Immature natural killer cell (primary cell): Measurements from ENCODE around the gene CCBE1. TPM values are rescaled to one million over a fixed set of nuclear protein-coding genes. Genes with fewer than 3 reads are reported as not detected.

ENCODE experiments used
- DNase-seq, 3 donors: peaks; one replicate each; pipeline ENCODE4 v3.0.0; 2022; ENCODE audit warnings: mixed read lengths in 1 of 3
- H3K27ac Mint-ChIP-seq, 6 donors: one replicate each; pipeline ENCODE4 v1.8.0; 2020; ENCODE audit warnings: mixed read lengths in 6 of 6, mild to moderate bottlenecking in 5 of 6, inconsistent platforms in 4 of 6, moderate library complexity in 3 of 6
- H3K27me3 Mint-ChIP-seq, 3 donors: one replicate each; pipeline ENCODE4 v1.8.0; 2020 to 2021; ENCODE audit warnings: low read depth in 3 of 3, mild to moderate bottlenecking in 3 of 3, mixed read lengths in 3 of 3, moderate library complexity in 3 of 3, inconsistent platforms in 1 of 3
- H3K36me3 Mint-ChIP-seq, 3 donors: one replicate each; pipeline ENCODE4 v1.8.0; 2020; ENCODE audit warnings: mixed read lengths in 3 of 3, inconsistent platforms in 2 of 3, mild to moderate bottlenecking in 2 of 3
- H3K4me1 Mint-ChIP-seq, 2 donors: one replicate each; pipeline ENCODE4 v1.8.0; 2020; ENCODE audit warnings: inconsistent platforms in 2 of 2, mild to moderate bottlenecking in 2 of 2, mixed read lengths in 2 of 2, moderate library complexity in 1 of 2
- H3K4me3 Mint-ChIP-seq, 5 donors: one replicate each; pipeline ENCODE4 v1.8.0; 2020; ENCODE audit warnings: mild to moderate bottlenecking in 5 of 5, mixed read lengths in 5 of 5, inconsistent platforms in 3 of 5, moderate library complexity in 3 of 5
- H3K9me3 Mint-ChIP-seq, 6 donors: one replicate each; pipeline ENCODE4 v1.8.0; 2020; ENCODE audit warnings: mild to moderate bottlenecking in 6 of 6, mixed read lengths in 6 of 6, inconsistent platforms in 4 of 6, moderate library complexity in 3 of 6
- polyA plus RNA-seq, 3 donors: library from polyadenylated mRNA; unstranded; fragments of 300-500 nt; fragmentation: Illumina TruSeq; gene quantifications; one replicate each; pipeline ENCODE4 v1.2.3, GENCODE V29; 2021

CCBE1 gene
- polyA plus RNA-seq, 3 donors from 2014 or later, result 0.03 to 0.25 TPM; not detected in 1

- Mint-ChIP-seq H3K4me3 (no peak overlapping the region), H3K27ac (no peak overlapping the region), H3K4me1 (no peaks in the 10 kb centered on the region), H3K36me3 (no peaks in the 10 kb centered on the region), H3K27me3 (peaks cover 3 to 5% (median 4%) of the 10 kb centered on the region in 3 donors), H3K9me3 (peaks cover 0 to 3% (median 0%) of the 10 kb centered on the region in 6 donors)
- no peak for DNase-seq
These were observed 9.3 kb upstream of the CCBE1 start for GRCh38 chr18:59706499-59706898.

GRCh38 chr18:59705145-59705544 lies 7.9 kb upstream of the CCBE1 start:
- Mint-ChIP-seq H3K9me3 (peaks cover 0 to 3% (median 0%) of the 10 kb centered on the region in 6 donors), H3K27me3 (peaks cover 4 to 5% (median 5%) of the 10 kb centered on the region in 3 donors), H3K27ac (no peak overlapping the region), H3K36me3 (no peaks in the 10 kb centered on the region), H3K4me1 (no peaks in the 10 kb centered on the region), H3K4me3 (no peak overlapping the region)
- DNase-seq, result no peak

GRCh38 chr18:59704146-59704545 lies 6.9 kb upstream of the CCBE1 start:
- Mint-ChIP-seq H3K4me1 (no peaks in the 10 kb centered on the region), H3K27ac (no peak overlapping the region), H3K9me3 (peaks cover 0 to 3% (median 0%) of the 10 kb centered on the region in 6 donors), H3K27me3 (peaks cover 2 to 9% (median 4%) of the 10 kb centered on the region in 3 donors), H3K36me3 (no peaks in the 10 kb centered on the region), H3K4me3 (no peak overlapping the region)
- DNase-seq, result no peak

GRCh38 chr18:59701272-59701671 lies 4.0 kb upstream of the CCBE1 start:
- Mint-ChIP-seq H3K36me3 (no peaks in the 10 kb centered on the region), H3K4me3 (no peak overlapping the region), H3K9me3 (peaks cover 0 to 6% (median under 1%) of the 10 kb centered on the region in 6 donors), H3K27ac (no peak overlapping the region), H3K4me1 (no peaks in the 10 kb centered on the region), H3K27me3 (peaks cover 4 to 15% (median 8%) of the 10 kb centered on the region in 3 donors)
- no peak for DNase-seq

- peaks cover 3 to 21% (median 8%) of the 10 kb centered on the region in 3 donors for H3K27me3 Mint-ChIP-seq
- peaks cover 0 to 5% (median 1%) of the 10 kb centered on the region in 6 donors for H3K9me3 Mint-ChIP-seq
- H3K36me3 Mint-ChIP-seq, result no peaks in the 10 kb centered on the region
- H3K4me3 Mint-ChIP-seq, result no peak overlapping the region
- no peaks in the 10 kb centered on the region for H3K4me1 Mint-ChIP-seq
- DNase-seq, result no peak
- no peak overlapping the region for H3K27ac Mint-ChIP-seq
These were observed 3.3 kb upstream of the CCBE1 start for GRCh38 chr18:59700535-59700967.

GRCh38 chr18:59699750-59700534 lies 2.7 kb upstream of the CCBE1 start:
- peaks cover 2 to 27% (median 12%) of the 10 kb centered on the region in 3 donors for H3K27me3 Mint-ChIP-seq

GRCh38 chr18:59699061-59699460 lies 1.8 kb upstream of the CCBE1 start:
- Mint-ChIP-seq H3K9me3 (peaks cover 0 to 9% (median 4%) of the 10 kb centered on the region in 6 donors), H3K36me3 (peaks cover 0 to 4% (median 0%) of the 10 kb centered on the region in 3 donors), H3K4me3 (no peak overlapping the region), H3K27ac (no peak overlapping the region), H3K4me1 (no peaks in the 10 kb centered on the region), H3K27me3 (peaks cover 7 to 34% (median 14%) of the 10 kb centered on the region in 3 donors)
- DNase-seq, result no peak

More at GRCh38 chr18:59699750-59700534, 2.7 kb upstream of the CCBE1 start:
- peaks cover 0 to 8% (median 2%) of the 10 kb centered on the region in 6 donors for H3K9me3 Mint-ChIP-seq
- DNase-seq, result no peak
- H3K4me1 Mint-ChIP-seq, result no peaks in the 10 kb centered on the region
- peaks cover 0 to 4% (median 0%) of the 10 kb centered on the region in 3 donors for H3K36me3 Mint-ChIP-seq
- no peak overlapping the region for H3K4me3 Mint-ChIP-seq
- H3K27ac Mint-ChIP-seq, result no peak overlapping the region

GRCh38 chr18:59696311-59697235 lies 650 bp downstream of the CCBE1 start:
- no peaks in the 10 kb centered on the region for H3K4me1 Mint-ChIP-seq
- peaks cover 0 to 9% (median 4%) of the 10 kb centered on the region in 6 donors for H3K9me3 Mint-ChIP-seq
- H3K4me3 Mint-ChIP-seq, result no peak overlapping the region
- H3K36me3 Mint-ChIP-seq, result peaks cover 0 to 4% (median 0%) of the 10 kb centered on the region in 3 donors
- no peak for DNase-seq
- H3K27ac Mint-ChIP-seq, result no peak overlapping the region
- H3K27me3 Mint-ChIP-seq, result peaks cover 7 to 34% (median 17%) of the 10 kb centered on the region in 3 donors

- H3K4me3 Mint-ChIP-seq, result no peak overlapping the region
- no peak for DNase-seq
- no peak overlapping the region for H3K27ac Mint-ChIP-seq
- H3K9me3 Mint-ChIP-seq, result peaks cover 0 to 9% (median 4%) of the 10 kb centered on the region in 6 donors
- H3K27me3 Mint-ChIP-seq, result peaks cover 7 to 34% (median 16%) of the 10 kb centered on the region in 3 donors
- H3K4me1 Mint-ChIP-seq, result no peaks in the 10 kb centered on the region
- peaks cover 0 to 4% (median 0%) of the 10 kb centered on the region in 3 donors for H3K36me3 Mint-ChIP-seq
These were observed 1.7 kb downstream of the CCBE1 start for GRCh38 chr18:59695551-59695950.

GRCh38 chr18:59694824-59695223 lies 2.4 kb downstream of the CCBE1 start:
- peaks cover 0 to 9% (median 4%) of the 10 kb centered on the region in 6 donors for H3K9me3 Mint-ChIP-seq
- no peak overlapping the region for H3K4me3 Mint-ChIP-seq
- peaks cover 0 to 4% (median 0%) of the 10 kb centered on the region in 3 donors for H3K36me3 Mint-ChIP-seq
- DNase-seq, result no peak
- H3K27me3 Mint-ChIP-seq, result peaks cover 7 to 34% (median 15%) of the 10 kb centered on the region in 3 donors
- H3K27ac Mint-ChIP-seq, result no peak overlapping the region
- H3K4me1 Mint-ChIP-seq, result no peaks in the 10 kb centered on the region

- no peaks in the 10 kb centered on the region for H3K4me1 Mint-ChIP-seq
- H3K27ac Mint-ChIP-seq, result no peak overlapping the region
- peaks cover 5 to 23% (median 10%) of the 10 kb centered on the region in 3 donors for H3K27me3 Mint-ChIP-seq
- no peak for DNase-seq
- H3K36me3 Mint-ChIP-seq, result peaks cover 0 to 4% (median 0%) of the 10 kb centered on the region in 3 donors
- H3K4me3 Mint-ChIP-seq, result no peak overlapping the region
- H3K9me3 Mint-ChIP-seq, result peaks cover 0 to 9% (median 3%) of the 10 kb centered on the region in 6 donors
These were observed 5.2 kb downstream of the CCBE1 start for GRCh38 chr18:59691996-59692395.

- DNase-seq, result no peak
- Mint-ChIP-seq H3K4me1 (no peaks in the 10 kb centered on the region), H3K27me3 (peaks cover 5 to 19% (median 10%) of the 10 kb centered on the region in 3 donors), H3K36me3 (peaks cover 0 to 4% (median 0%) of the 10 kb centered on the region in 3 donors), H3K9me3 (peaks cover 0 to 6% (median 3%) of the 10 kb centered on the region in 6 donors), H3K4me3 (no peak overlapping the region), H3K27ac (no peak overlapping the region)
These were observed 6.2 kb downstream of the CCBE1 start for GRCh38 chr18:59690996-59691395.

GRCh38 chr18:59690186-59690982 lies 6.8 kb downstream of the CCBE1 start:
- Mint-ChIP-seq H3K36me3 (peaks cover 0 to 4% (median 0%) of the 10 kb centered on the region in 3 donors), H3K27ac (no peak overlapping the region), H3K4me3 (no peak overlapping the region), H3K9me3 (peaks cover 0 to 5% (median 3%) of the 10 kb centered on the region in 6 donors), H3K27me3 (peaks cover 5 to 13% (median 10%) of the 10 kb centered on the region in 3 donors), H3K4me1 (no peaks in the 10 kb centered on the region)
- DNase-seq, result no peak
